ENCODE results near the gene MNAT1.

The MNAT1 gene

DNA sequence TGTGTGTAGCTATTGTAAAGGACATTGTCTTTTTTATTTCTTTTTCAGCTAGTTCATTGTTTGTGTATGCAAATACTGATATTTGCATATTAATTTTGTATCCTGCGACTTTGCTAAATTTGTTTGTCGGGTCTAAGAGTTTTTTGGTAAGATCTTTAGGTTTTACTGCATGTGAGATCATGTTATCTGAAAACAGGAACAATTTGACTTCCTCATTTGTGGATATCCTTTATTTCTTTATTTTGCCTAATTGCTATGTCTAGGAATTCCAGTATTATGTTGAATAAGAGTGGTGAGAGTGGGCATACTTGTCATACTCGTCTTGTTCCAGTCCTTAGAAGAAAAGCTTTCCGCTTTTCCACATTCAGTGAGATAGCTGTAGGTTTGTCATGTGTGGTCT is 39.2 kb upstream of the MNAT1 start:
- H2AFZ ChIP-seq (ENCODE audit: low read depth, low read length), result no peak overlapping the region
- H3K27ac ChIP-seq (ENCODE audit: low read length), result no peak overlapping the region
- no peaks in the 10 kb centered on the region for H3K4me1 ChIP-seq (ENCODE audit: insufficient read depth, low read length)
- no peaks in the 10 kb centered on the region for H3K36me3 ChIP-seq (ENCODE audit: insufficient read depth, low read length)
- no peak for TF ChIP-seq EZH2 (IDR thresholded peaks at IDR 0.05; ENCODE audit: borderline replicate concordance, low read depth, low read length, severe bottlenecking)
- TF ChIP-seq, protein P1, sequence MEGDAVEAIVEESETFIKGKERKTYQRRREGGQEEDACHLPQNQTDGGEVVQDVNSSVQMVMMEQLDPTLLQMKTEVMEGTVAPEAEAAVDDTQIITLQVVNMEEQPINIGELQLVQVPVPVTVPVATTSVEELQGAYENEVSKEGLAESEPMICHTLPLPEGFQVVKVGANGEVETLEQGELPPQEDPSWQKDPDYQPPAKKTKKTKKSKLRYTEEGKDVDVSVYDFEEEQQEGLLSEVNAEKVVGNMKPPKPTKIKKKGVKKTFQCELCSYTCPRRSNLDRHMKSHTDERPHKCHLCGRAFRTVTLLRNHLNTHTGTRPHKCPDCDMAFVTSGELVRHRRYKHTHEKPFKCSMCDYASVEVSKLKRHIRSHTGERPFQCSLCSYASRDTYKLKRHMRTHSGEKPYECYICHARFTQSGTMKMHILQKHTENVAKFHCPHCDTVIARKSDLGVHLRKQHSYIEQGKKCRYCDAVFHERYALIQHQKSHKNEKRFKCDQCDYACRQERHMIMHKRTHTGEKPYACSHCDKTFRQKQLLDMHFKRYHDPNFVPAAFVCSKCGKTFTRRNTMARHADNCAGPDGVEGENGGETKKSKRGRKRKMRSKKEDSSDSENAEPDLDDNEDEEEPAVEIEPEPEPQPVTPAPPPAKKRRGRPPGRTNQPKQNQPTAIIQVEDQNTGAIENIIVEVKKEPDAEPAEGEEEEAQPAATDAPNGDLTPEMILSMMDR (IDR thresholded peaks at IDR 0.05; ENCODE audit: borderline replicate concordance, extremely low read depth, low read length, poor library complexity, severe bottlenecking), result no peak
- DNase-seq, result no peak
- no peak overlapping the region for H3K9ac ChIP-seq (ENCODE audit: low read depth, low read length)
- H3K9me3 ChIP-seq (ENCODE audit: insufficient read depth, low read length, severe bottlenecking), result peaks cover 6% of the 10 kb centered on the region
- ATAC-seq (ENCODE audit: insufficient read depth, low read depth), result no peak
- no peak overlapping the region for H3K4me3 ChIP-seq (ENCODE audit: low read depth in 1 of 2, low read length in 2 of 2)
- H3K27me3 ChIP-seq (ENCODE audit: insufficient read depth, low read length, poor library complexity), result no peaks in the 10 kb centered on the region
- no peaks in the 10 kb centered on the region for H3K79me2 ChIP-seq (ENCODE audit: insufficient read depth, low read length)
- H3K4me2 ChIP-seq (ENCODE audit: insufficient read depth, low read length), result no peak overlapping the region
- H4K20me1 ChIP-seq (ENCODE audit: insufficient read depth, low read length), result no peaks in the 10 kb centered on the region

DNA sequence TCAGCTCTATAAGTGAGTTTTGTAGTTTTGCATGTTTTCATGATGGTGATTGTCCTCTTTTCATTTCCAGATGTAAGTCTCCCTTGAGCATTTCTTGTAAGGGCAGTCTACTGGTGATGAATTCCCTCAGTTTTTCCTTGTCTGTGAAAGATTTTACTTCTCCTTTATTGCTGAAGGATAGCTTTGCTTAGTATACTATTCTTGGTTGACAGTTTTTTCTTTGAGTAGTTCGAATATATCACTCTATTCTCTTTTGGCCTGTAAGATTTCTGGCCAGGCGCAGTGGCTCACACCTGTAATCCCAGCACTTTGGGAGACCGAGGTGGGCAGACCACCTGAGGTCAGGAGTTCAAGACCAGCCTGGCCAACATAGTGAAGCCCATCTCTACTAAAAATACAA is 34.0 kb upstream of the MNAT1 start:
- no peak for ATAC-seq (ENCODE audit: insufficient read depth, low read depth)
- Histone ChIP-seq H2AFZ (ENCODE audit: low read depth, low read length) (no peak overlapping the region), H3K27me3 (ENCODE audit: insufficient read depth, low read length, poor library complexity) (no peaks in the 10 kb centered on the region), H3K9ac (ENCODE audit: low read depth, low read length) (no peak overlapping the region), H3K4me2 (ENCODE audit: insufficient read depth, low read length) (no peak overlapping the region), H3K9me3 (ENCODE audit: insufficient read depth, low read length, severe bottlenecking) (peaks cover 10% of the 10 kb centered on the region), H3K4me1 (ENCODE audit: insufficient read depth, low read length) (no peaks in the 10 kb centered on the region), H4K20me1 (ENCODE audit: insufficient read depth, low read length) (no peaks in the 10 kb centered on the region), H3K79me2 (ENCODE audit: insufficient read depth, low read length) (no peaks in the 10 kb centered on the region), H3K4me3 (ENCODE audit: low read depth in 1 of 2, low read length in 2 of 2) (no peak overlapping the region), H3K27ac (ENCODE audit: low read length) (no peak overlapping the region), H3K36me3 (ENCODE audit: insufficient read depth, low read length) (no peaks in the 10 kb centered on the region)
- TF ChIP-seq, protein P1 (IDR thresholded peaks at IDR 0.05; ENCODE audit: borderline replicate concordance, extremely low read depth, low read length, poor library complexity, severe bottlenecking), result no peak
- no peak for TF ChIP-seq EZH2 (IDR thresholded peaks at IDR 0.05; ENCODE audit: borderline replicate concordance, low read depth, low read length, severe bottlenecking)
- no peak for DNase-seq

DNA sequence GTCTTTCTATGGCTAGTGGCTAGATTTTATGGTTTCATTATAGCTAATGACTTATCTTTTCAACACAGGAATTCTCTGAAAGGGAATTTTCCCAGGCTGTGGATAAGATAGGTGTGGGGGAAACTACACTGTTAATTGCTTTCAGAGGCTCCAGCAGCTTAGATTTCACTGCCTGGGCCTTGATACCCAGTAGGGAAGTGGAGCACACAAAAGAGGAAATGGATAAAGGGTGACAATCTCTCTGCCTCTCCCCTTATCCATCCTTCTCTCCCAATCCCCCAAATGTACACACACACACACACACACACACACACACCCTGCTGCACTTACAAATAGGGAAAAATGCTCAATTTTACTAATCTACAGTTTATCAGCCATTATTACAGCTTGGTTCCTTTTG is 29.5 kb upstream of the MNAT1 start:
- Histone ChIP-seq H3K27ac (ENCODE audit: low read length) (no peak overlapping the region), H3K9ac (ENCODE audit: low read depth, low read length) (no peak overlapping the region), H4K20me1 (ENCODE audit: insufficient read depth, low read length) (no peaks in the 10 kb centered on the region), H3K27me3 (ENCODE audit: insufficient read depth, low read length, poor library complexity) (peaks cover 8% of the 10 kb centered on the region), H3K36me3 (ENCODE audit: insufficient read depth, low read length) (no peaks in the 10 kb centered on the region), H2AFZ (ENCODE audit: low read depth, low read length) (no peak overlapping the region), H3K79me2 (ENCODE audit: insufficient read depth, low read length) (no peaks in the 10 kb centered on the region), H3K4me3 (ENCODE audit: low read depth in 1 of 2, low read length in 2 of 2) (no peak overlapping the region), H3K9me3 (ENCODE audit: insufficient read depth, low read length, severe bottlenecking) (peaks cover 6% of the 10 kb centered on the region), H3K4me1 (ENCODE audit: insufficient read depth, low read length) (no peaks in the 10 kb centered on the region), H3K4me2 (ENCODE audit: insufficient read depth, low read length) (no peak overlapping the region)
- DNase-seq (no peak), ATAC-seq (ENCODE audit: insufficient read depth, low read depth) (no peak)
- TF ChIP-seq EZH2 (IDR thresholded peaks at IDR 0.05; ENCODE audit: borderline replicate concordance, low read depth, low read length, severe bottlenecking), result no peak
- TF ChIP-seq, protein P1 (IDR thresholded peaks at IDR 0.05; ENCODE audit: borderline replicate concordance, extremely low read depth, low read length, poor library complexity, severe bottlenecking), result no peak

DNA sequence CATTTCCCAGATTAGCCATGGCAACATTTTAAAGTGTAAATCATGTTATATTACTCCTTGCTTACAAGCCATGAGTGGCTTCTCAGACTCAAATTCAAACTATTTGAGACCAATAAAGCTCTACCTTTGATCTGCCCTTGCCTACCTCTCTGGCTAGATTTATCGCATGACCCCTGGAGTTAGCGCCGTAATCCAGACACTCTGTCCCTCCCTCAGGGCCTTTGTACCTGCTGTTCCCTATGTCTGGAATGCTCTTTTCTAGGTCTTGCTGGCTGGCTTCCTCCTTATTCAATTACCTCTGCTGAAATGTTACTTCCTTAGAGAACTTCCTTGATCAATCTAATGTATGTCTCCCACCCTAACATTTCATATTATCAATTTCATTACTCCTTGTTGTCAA is 26.7 kb upstream of the MNAT1 start:
- no peak overlapping the region for H3K9ac ChIP-seq (ENCODE audit: low read depth, low read length)
- no peaks in the 10 kb centered on the region for H3K9me3 ChIP-seq (ENCODE audit: insufficient read depth, low read length, severe bottlenecking)
- H3K4me2 ChIP-seq (ENCODE audit: insufficient read depth, low read length), result no peak overlapping the region
- TF ChIP-seq EZH2 (IDR thresholded peaks at IDR 0.05; ENCODE audit: borderline replicate concordance, low read depth, low read length, severe bottlenecking), result no peak
- TF ChIP-seq, protein P1 (IDR thresholded peaks at IDR 0.05; ENCODE audit: borderline replicate concordance, extremely low read depth, low read length, poor library complexity, severe bottlenecking), result no peak
- peaks cover 8% of the 10 kb centered on the region for H3K27me3 ChIP-seq (ENCODE audit: insufficient read depth, low read length, poor library complexity)
- ATAC-seq (ENCODE audit: insufficient read depth, low read depth) (no peak), DNase-seq (no peak)
- H3K4me3 ChIP-seq (ENCODE audit: low read depth in 1 of 2, low read length in 2 of 2), result no peak overlapping the region
- no peaks in the 10 kb centered on the region for H3K4me1 ChIP-seq (ENCODE audit: insufficient read depth, low read length)
- H4K20me1 ChIP-seq (ENCODE audit: insufficient read depth, low read length), result no peaks in the 10 kb centered on the region
- H3K36me3 ChIP-seq (ENCODE audit: insufficient read depth, low read length), result no peaks in the 10 kb centered on the region
- no peak overlapping the region for H3K27ac ChIP-seq (ENCODE audit: low read length)
- H2AFZ ChIP-seq (ENCODE audit: low read depth, low read length), result no peak overlapping the region
- no peaks in the 10 kb centered on the region for H3K79me2 ChIP-seq (ENCODE audit: insufficient read depth, low read length)
